ENCODE measurements around the gene ST3GAL6. TPM values are rescaled to one million over a fixed set of nuclear protein-coding genes. Genes with fewer than 3 reads are reported as not detected.
A peak's percentile ranks its signal among the peaks of the same experiment; 100 is the strongest.

Gene ST3GAL6
- total and polyA plus RNA-seq, 10 of the 15 experiments (the other 5 are each of a cell fraction or from before 2014, with no cell fraction given): 19.5 to 41.2 (median 37.4) TPM

GRCh38 chr3:98741121-98741716 lies 21.9 kb upstream of the ST3GAL6 start:
- Histone ChIP-seq H3K27me3 (replicated peaks in 1 of 2; ENCODE audit: control insufficient read depth in 2 of 2, insufficient read depth in 2 of 2, low read length in 1 of 2) (no peaks in the 10 kb centered on the region), H4K20me1 (ENCODE audit: control insufficient read depth, insufficient read depth) (no peaks in the 10 kb centered on the region), H3K4me1 (ENCODE audit: control insufficient read depth, insufficient read depth, low read length) (peaks cover 9% of the 10 kb centered on the region), H3K4me3 (no peak overlapping the region), H3K9ac (ENCODE audit: control insufficient read depth, insufficient read depth, low read length) (no peak overlapping the region), H3K9me3 (replicated peaks; ENCODE audit: control insufficient read depth, insufficient read depth, low read length) (no peaks in the 10 kb centered on the region; the same call in 2 of the 3 replicates), H3K36me3 (ENCODE audit: control insufficient read depth in 2 of 2, insufficient read depth in 2 of 2, low read length in 1 of 2) (no peaks in the 10 kb centered on the region), H3K27ac (ENCODE audit: control insufficient read depth, insufficient read depth) (no peak overlapping the region), H3K79me2 (ENCODE audit: control insufficient read depth, insufficient read depth, low read length) (peaks cover 20% of the 10 kb centered on the region), H3K4me2 (ENCODE audit: control insufficient read depth, insufficient read depth) (no peak overlapping the region), H2AFZ (ENCODE audit: control insufficient read depth, low read depth, low read length) (no peak overlapping the region)
- 89% methylated on average over 5 of the region's 5 CpGs for WGBS (ENCODE audit: insufficient coverage, insufficient replicate concordance, low lambda C conversion rate, missing lambda C conversion rate)
- ATAC-seq (no peak), DNase-seq (ENCODE audit: low read depth, low spot score) (no peak), FAIRE-seq (no peak)
- ChIA-PET SMC1A (ENCODE audit: uncharacterized antibody, unreplicated experiment) (interaction anchor here (1.0 to 8.1 kb wide), 8 partner anchors 12 to 140 kb away, joined by 3 to 139 read pairs (median 16); partner anchors contain the start of gene ST3GAL6), CTCF (interaction anchor here (1.0 to 1.7 kb wide), 5 partner anchors 9 to 145 kb away, joined by 3 to 5 read pairs (median 4); no protein-coding TSS in a partner anchor), RAD21 (ENCODE audit: unreplicated experiment) (interaction anchor here (0.7 to 3.5 kb wide), 15 partner anchors 7 to 185 kb away, joined by 3 to 22 read pairs (median 5); partner anchors contain the start of gene ST3GAL6), POLR2A (interaction anchor here (1.0 to 5.7 kb wide), 7 partner anchors 9 to 31 kb away, joined by 4 to 37 read pairs (median 7); partner anchors contain the start of gene ST3GAL6)
- in situ Hi-C loops (cut with MboI): no loop called here
- TF ChIP-seq CEBPB (IDR thresholded peaks at IDR 0.05; ENCODE audit: borderline replicate concordance in 1 of 2, low read depth in 2 of 2, low read length in 2 of 2): no peak
- 0 out of 2 replicates have a peak, but pooled peaks have one; percentile 26 for TF ChIP-seq IKZF1 (conservative IDR thresholded peaks at IDR 0.05)
- peak in 1 of 2 experiments; percentile 55; a peak in 2 of 4 replicates for TF ChIP-seq IKZF2 (IDR thresholded peaks at IDR 0.05)
- no TSS peak for BruUV-seq (replicated peaks)
- intact Hi-C loops (cut with micrococcal nuclease; ENCODE audit: unreplicated experiment): no loop called here

GRCh38 chr3:98743071-98743470 lies 20.1 kb upstream of the ST3GAL6 start:
- H3K36me3 ChIP-seq (ENCODE audit: control insufficient read depth in 2 of 2, insufficient read depth in 2 of 2, low read length in 1 of 2): no peaks in the 10 kb centered on the region
- H3K4me2 ChIP-seq (ENCODE audit: control insufficient read depth, insufficient read depth): no peak overlapping the region
- RAD21 ChIA-PET (ENCODE audit: unreplicated experiment): interaction anchor here (0.7 to 3.9 kb wide), 4 partner anchors 12 to 142 kb away, joined by 3 to 27 read pairs (median 10); no protein-coding TSS in a partner anchor
- no peaks in the 10 kb centered on the region for H4K20me1 ChIP-seq (ENCODE audit: control insufficient read depth, insufficient read depth)
- ATAC-seq: no peak
- H2AFZ ChIP-seq (ENCODE audit: control insufficient read depth, low read depth, low read length): no peak overlapping the region
- no peaks in the 10 kb centered on the region; the same call in 1 of the 3 replicates for H3K9me3 ChIP-seq (replicated peaks; ENCODE audit: control insufficient read depth, insufficient read depth, low read length)
- H3K79me2 ChIP-seq (ENCODE audit: control insufficient read depth, insufficient read depth, low read length): peaks cover 26% of the 10 kb centered on the region
- no peaks in the 10 kb centered on the region for H3K27me3 ChIP-seq (replicated peaks in 1 of 2; ENCODE audit: control insufficient read depth in 2 of 2, insufficient read depth in 2 of 2, low read length in 1 of 2)
- H3K9ac ChIP-seq (ENCODE audit: control insufficient read depth, insufficient read depth, low read length): no peak overlapping the region
- POLR2A ChIA-PET: interaction anchor here (0.7 to 5.7 kb wide), 8 partner anchors 9 to 55 kb away, joined by 3 to 43 read pairs (median 8); partner anchors contain the start of gene ST3GAL6
- CTCF ChIA-PET: interaction anchor here (0.9 to 1.8 kb wide), 3 partner anchors 11 to 70 kb away, joined by 3 to 6 read pairs (median 3); no protein-coding TSS in a partner anchor
- no peak overlapping the region for H3K4me3 ChIP-seq
- no peak for DNase-seq (ENCODE audit: low read depth, low spot score)
- H3K4me1 ChIP-seq (ENCODE audit: control insufficient read depth, insufficient read depth, low read length): peaks cover 9% of the 10 kb centered on the region
- no TSS peak for BruUV-seq (replicated peaks)
- H3K27ac ChIP-seq (ENCODE audit: control insufficient read depth, insufficient read depth): no peak overlapping the region
- SMC1A ChIA-PET (ENCODE audit: uncharacterized antibody, unreplicated experiment): interaction anchor here (1.1 to 8.1 kb wide), 8 partner anchors 8 to 146 kb away, joined by 3 to 139 read pairs (median 10); partner anchors contain the start of gene ST3GAL6
- FAIRE-seq: peak; percentile 56
- in situ Hi-C loops (cut with MboI) (no loop called here), intact Hi-C loops (cut with micrococcal nuclease; ENCODE audit: unreplicated experiment) (no loop called here)
- WGBS (ENCODE audit: insufficient coverage, insufficient replicate concordance, low lambda C conversion rate, missing lambda C conversion rate): 97% methylated on average over 5 of the region's 5 CpGs
- TF ChIP-seq PRDM15 (CRISPR knock-in tag; IDR thresholded peaks at IDR 0.05) (no peak), E4F1 (IDR thresholded peaks at IDR 0.05; ENCODE audit: borderline replicate concordance, partially characterized antibody) (no peak), BHLHE40 (IDR thresholded peaks at IDR 0.05; ENCODE audit: borderline replicate concordance in 1 of 2, low read depth in 2 of 2, low read length in 1 of 2) (no peak), NFIC (IDR thresholded peaks at IDR 0.05; ENCODE audit: low read depth, low read length) (no peak)
